ENCODE results near the gene ONECUT2. TPM values are rescaled to one million over a fixed set of nuclear protein-coding genes. Genes with fewer than 3 reads are reported as not detected.
A peak's percentile ranks its signal among the peaks of the same experiment; 100 is the strongest.

Gene ONECUT2
- total and polyA plus RNA-seq, 9 of the 15 experiments (the other 6 are each of a cell fraction or from before 2014, with no cell fraction given): 0.27 to 2.5 (median 0.83) TPM

GRCh38 chr18:57447154-57447621 lies 12.0 kb downstream of the ONECUT2 start (continued):
- TF ChIP-seq TFAP4 (CRISPR knock-in tag; IDR thresholded peaks at IDR 0.05; ENCODE audit: borderline replicate concordance): peak; percentile 25; the same call in 1 of the 2 replicates
- TF ChIP-seq MEIS2 (IDR thresholded peaks at IDR 0.05; ENCODE audit: partially characterized antibody): no peak
- TF ChIP-seq KLF13 (tag; IDR thresholded peaks at IDR 0.05; ENCODE audit: borderline replicate concordance, low read depth): no peak
- no peak for TF ChIP-seq GATAD2B (IDR thresholded peaks at IDR 0.05; ENCODE audit: borderline replicate concordance)
- TF ChIP-seq SAFB (IDR thresholded peaks at IDR 0.05; ENCODE audit: borderline replicate concordance, low read depth, low read length): no peak
- TF ChIP-seq ZNF584 (CRISPR knock-in tag; IDR thresholded peaks at IDR 0.05; ENCODE audit: low read depth): no peak
- no peak for TF ChIP-seq POLR2AphosphoS2 (IDR thresholded peaks at IDR 0.05; ENCODE audit: low read length)
- TF ChIP-seq POU5F1 (IDR thresholded peaks at IDR 0.05; ENCODE audit: borderline replicate concordance, low read depth, low read length, partially characterized antibody): no peak
- TF ChIP-seq NELFE (IDR thresholded peaks at IDR 0.05; ENCODE audit: insufficient read depth, insufficient read length): no peak
- TF ChIP-seq BMI1 (IDR thresholded peaks at IDR 0.05; ENCODE audit: low read length): no peak
- no peak for TF ChIP-seq ZBTB9 (CRISPR knock-in tag; IDR thresholded peaks at IDR 0.05)
- peak in 1 of 2 experiments; percentile 18; a peak in 1 of 4 replicates for TF ChIP-seq RAD21 (CRISPR knock-in tag; conservative IDR thresholded peaks at IDR 0.05 in 1 of 2, IDR thresholded peaks at IDR 0.05 in 1 of 2)
- no peak for TF ChIP-seq HINFP (tag; conservative IDR thresholded peaks at IDR 0.05; ENCODE audit: low read depth)
- TF ChIP-seq JUND (IDR thresholded peaks at IDR 0.05; ENCODE audit: borderline replicate concordance, low read depth, low read length): no peak
- TF ChIP-seq JUND (tag; IDR thresholded peaks at IDR 0.05; ENCODE audit: borderline replicate concordance, low read depth, low read length): no peak
- no peak for TF ChIP-seq RNF219 (CRISPR knock-in tag; IDR thresholded peaks at IDR 0.05)
- 0 out of 4 replicates have a peak, but pooled peaks of 1 of the 2 experiments have one; percentile 33 for TF ChIP-seq TEAD1 (CRISPR knock-in tag; IDR thresholded peaks at IDR 0.05)
- no peak for TF ChIP-seq ATF7 (IDR thresholded peaks at IDR 0.05)
- no peak for TF ChIP-seq NCOA6 (IDR thresholded peaks at IDR 0.05)
- TF ChIP-seq TCF7 (IDR thresholded peaks at IDR 0.05; ENCODE audit: borderline replicate concordance): no peak
- TF ChIP-seq ZNF766 (CRISPR knock-in tag; conservative IDR thresholded peaks at IDR 0.05): 0 out of 2 replicates have a peak, but pooled peaks have one; percentile 35
- TF ChIP-seq RCOR1 (IDR thresholded peaks at IDR 0.05; ENCODE audit: borderline replicate concordance in 1 of 2, low read depth in 2 of 2, low read length in 2 of 2): 0 out of 4 replicates have a peak, but pooled peaks of 1 of the 2 experiments have one; percentile 17
